ENCODE results near the gene PRAC1.

PRAC1 gene

GRCh38 chr17:48672340-48672739 lies 50.0 kb downstream of the PRAC1 start:
- Mint-ChIP-seq H3K9me3 (no peaks in the 10 kb centered on the region), H3K36me3 (no peaks in the 10 kb centered on the region), H3K27me3 (peaks cover 12% of the 10 kb centered on the region), H3K27ac (no peak overlapping the region), H3K4me3 (no peak overlapping the region), H3K4me1 (no peaks in the 10 kb centered on the region)
- no peak for DNase-seq (ENCODE audit: low spot score in 2 of 2)
- ATAC-seq (ENCODE audit: low read depth), result no peak

Data from memory B cell (primary cell).